Caki2 (cell line): Measurements from ENCODE around the gene MEGF10. TPM values are rescaled to one million over a fixed set of nuclear protein-coding genes. Genes with fewer than 3 reads are reported as not detected.
"Not testable (repeated sequence)": the region's sequence is repeated elsewhere in the genome, so short reads cannot be mapped to it uniquely, and the experiment has no call there.

ENCODE experiments used
- DNase-seq: peaks from one replicate; pipeline ENCODE4 v3.0.0-alpha.2; 2015; ENCODE audit warnings: low read depth
- in situ Hi-C: cut with HindIII; loops from 2 replicates; pipeline ENCODE4 v1.10.0; 2016; ENCODE audit warnings: low sequenced_read_pairs, low pct_unique_long_range_greater_than_20kb, mixed read lengths
- total RNA-seq: library from RNA; depleted of rRNA; stranded (reverse); fragments of >200 nt; shearing (Covaris generic); gene quantifications from 2 replicates; pipeline ENCODE4 v1.2.3, GENCODE V29; 2014; ENCODE audit warnings: low replicate concordance

Gene MEGF10
- total RNA-seq, 1 experiment from 2014 or later: not detected

DNA sequence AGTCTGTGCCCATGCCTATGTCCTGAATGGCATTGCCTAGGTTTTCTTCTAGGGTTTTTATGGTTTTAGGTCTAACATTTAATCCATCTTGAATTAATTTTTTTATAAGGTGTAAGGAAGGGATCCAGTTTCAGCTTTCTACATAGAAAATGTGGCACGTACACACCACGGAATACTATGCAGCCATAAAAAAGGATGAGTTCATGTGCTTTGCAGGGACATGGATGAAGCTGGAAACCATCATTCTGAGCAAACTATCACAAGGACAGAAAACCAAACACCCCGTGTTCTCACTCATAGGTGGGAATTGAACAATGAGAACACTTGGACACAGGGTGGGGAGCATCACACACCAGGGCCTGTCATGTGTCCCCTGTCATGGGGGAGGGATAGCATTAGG, 26.8 kb downstream of the MEGF10 start:
- in situ Hi-C loops, DNase-seq: not testable (repeated sequence)

DNA sequence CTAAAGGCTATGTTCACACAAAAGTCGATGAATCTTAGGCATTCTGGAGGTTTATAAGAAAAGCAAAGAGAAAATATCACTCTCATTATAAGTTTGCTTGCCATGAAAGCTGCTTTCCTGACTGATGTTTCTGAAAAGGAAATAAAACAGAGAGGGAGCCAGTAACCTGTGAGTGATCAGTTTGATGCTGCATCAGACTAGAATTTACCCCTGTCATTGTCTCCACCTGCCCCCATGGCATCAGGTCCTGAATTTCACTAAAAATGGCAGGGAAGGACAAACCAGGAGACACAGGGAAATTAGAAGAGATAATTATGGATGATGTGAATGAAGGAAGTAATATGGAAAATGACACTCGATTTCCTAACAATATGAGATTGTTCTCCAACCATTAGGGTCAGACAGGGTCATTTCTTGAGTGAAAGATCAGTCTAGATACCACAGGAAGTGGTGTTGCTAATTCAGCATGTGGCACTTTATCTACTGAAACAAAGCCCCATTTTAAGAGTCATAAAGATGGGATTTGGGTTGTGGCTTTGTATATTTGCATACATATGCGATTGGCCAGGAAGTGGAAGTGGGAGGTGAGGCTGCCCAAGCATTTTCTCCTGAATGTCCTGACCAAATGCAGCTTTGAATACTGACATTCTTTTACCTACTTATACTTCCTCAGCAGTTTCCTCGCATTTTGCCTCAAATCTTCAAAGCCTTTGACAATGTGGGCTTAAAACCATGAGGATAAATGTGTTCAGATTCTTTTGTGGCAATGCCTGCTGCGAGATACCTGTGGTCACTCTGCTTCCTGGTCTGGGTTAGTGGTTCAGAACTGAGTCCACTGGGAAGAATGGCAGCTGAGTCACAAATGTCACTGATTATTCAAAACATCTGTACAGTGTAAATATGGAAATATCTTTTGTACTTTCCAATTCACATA, 29.7 kb downstream of the MEGF10 start:
- no peak for DNase-seq
- in situ Hi-C loops: no loop called here

DNA sequence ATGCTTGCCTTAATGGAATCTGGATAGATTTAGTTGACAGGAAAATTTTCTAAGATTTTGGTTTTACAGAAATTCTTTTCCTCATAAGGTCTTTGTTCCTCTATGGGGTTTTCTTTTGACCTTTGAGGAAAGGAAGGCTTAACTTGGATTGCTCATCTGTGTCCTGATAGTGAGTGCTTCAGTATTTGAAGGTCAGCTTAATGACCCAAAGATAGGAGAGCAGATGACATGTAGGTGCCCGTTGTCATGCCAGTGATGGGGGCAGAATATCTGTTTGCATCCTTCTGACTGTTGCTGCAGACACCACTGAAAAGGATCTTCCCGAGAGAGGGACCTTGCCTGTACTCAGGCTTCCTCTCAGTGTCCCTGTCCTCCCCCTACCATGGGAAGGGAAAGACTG, 30.9 kb downstream of the MEGF10 start:
- in situ Hi-C loops: no loop called here
- DNase-seq: no peak

DNA sequence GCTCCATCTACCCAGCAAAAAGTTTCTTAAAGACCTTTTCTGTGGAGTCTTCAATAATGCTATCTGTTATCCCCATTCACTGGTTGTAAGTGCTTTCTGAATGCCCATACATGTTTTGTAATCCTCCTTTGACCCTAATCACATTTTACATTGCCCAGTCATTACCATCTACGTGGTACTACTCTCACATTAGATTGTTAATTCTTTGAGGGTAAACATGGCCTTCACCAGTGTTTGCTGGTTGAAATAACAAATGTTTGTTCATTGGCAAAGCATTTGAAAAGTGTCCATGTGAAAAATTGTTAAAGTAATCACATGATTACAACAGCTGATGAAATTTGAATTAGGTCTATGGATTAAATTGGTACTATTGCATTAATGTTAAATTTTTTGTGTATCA, 31.8 kb downstream of the MEGF10 start:
- DNase-seq: no peak
- in situ Hi-C loops: no loop called here

DNA sequence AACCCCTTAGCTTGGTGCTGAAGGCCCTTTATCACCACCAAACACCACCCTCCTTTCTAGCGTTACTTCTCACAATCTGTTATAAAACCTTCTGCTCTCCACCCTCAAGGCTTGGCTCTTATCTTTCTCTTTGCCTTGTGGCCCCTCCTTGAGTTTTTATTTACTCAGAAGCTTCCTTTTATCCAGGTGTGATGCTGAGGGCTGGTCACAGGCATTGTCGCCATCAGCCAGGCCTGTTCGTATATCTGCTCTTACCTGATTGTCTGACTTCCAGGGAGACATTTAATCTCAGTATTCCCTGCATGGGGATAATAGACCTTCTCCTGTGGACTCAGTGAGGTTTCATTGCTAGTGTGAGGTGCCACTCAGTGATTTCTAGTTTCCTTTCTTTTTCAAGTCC, 34.2 kb downstream of the MEGF10 start:
- in situ Hi-C loops: no loop called here

DNA sequence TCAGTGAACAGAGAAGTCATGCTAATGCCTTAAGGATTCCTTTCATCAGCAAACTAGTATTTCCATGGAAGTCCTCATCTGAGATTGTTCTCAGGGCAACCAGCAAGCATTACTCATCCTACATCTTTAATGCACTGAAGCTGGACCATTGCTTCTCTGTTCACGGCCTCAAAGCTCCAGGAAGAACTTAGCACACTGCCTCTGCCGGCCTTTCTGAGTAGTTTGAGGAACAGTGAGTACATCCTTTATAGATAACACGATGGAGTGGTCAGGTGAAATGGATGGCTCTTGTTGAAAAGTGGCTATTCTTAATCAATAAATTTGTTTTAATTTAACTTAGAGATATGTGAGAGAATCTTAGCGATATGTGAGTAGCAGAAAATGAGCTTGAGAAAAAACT, 35.8 kb downstream of the MEGF10 start:
- in situ Hi-C loops: no loop called here
- no peak for DNase-seq

More for the DNA sequence above, 34.2 kb downstream of the MEGF10 start:
- DNase-seq: no peak

DNA sequence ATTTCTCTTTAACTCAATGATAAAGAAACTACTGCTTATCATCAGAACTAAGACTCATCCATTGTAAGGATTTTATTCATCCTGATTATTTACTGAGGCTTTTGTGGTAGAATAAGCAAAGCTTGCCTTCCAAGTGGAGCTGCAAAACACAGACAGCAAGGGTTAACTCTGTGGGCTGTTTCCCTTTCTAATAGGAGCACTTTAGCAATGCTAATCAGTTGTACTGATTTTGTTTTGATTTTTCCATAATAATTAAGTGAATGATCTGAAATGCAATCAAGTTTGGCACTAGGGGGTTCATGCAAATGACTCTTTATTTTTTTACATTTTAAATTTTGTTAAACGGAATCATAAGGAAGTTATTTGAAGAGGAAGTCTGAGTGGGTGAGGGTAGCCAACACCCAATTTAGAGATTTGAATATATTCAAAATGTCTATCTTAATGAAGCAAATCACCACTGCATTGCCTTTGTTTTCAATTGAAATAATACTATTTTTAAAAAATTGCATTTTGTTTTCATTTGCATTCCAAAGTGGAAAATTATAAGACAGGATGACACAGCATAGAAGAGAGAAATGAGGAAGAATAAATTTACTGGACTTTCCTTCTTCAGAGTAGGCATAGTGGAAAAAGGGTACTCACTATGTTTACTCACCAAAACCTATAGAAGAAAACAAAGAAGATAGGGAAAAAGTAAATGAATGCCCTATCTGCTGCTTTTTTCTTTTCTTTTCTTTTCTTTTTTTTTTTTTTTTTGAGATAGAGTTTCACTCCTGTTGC, 36.6 kb downstream of the MEGF10 start:
- DNase-seq: no peak
- in situ Hi-C loops: no loop called here

DNA sequence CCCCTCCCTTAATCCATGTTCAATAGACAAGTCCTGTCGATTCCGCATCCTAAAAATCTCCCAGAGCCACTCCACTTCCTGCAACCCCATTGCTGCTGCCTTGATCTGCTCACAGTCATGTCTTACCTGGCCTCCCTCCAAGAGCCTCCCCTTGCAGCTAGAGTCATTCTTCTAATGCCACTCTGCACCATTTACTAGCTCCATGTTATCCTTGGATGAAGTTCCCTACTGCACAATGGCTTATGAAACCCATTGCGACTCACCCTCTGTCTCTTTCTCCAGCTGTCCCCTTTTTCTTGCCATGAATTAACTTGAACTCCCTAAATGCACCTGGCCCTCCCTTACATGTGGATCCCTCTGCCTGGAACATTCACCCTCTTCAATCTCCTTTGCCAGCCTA, 39.5 kb downstream of the MEGF10 start:
- in situ Hi-C loops: no loop called here
- no peak for DNase-seq

DNA sequence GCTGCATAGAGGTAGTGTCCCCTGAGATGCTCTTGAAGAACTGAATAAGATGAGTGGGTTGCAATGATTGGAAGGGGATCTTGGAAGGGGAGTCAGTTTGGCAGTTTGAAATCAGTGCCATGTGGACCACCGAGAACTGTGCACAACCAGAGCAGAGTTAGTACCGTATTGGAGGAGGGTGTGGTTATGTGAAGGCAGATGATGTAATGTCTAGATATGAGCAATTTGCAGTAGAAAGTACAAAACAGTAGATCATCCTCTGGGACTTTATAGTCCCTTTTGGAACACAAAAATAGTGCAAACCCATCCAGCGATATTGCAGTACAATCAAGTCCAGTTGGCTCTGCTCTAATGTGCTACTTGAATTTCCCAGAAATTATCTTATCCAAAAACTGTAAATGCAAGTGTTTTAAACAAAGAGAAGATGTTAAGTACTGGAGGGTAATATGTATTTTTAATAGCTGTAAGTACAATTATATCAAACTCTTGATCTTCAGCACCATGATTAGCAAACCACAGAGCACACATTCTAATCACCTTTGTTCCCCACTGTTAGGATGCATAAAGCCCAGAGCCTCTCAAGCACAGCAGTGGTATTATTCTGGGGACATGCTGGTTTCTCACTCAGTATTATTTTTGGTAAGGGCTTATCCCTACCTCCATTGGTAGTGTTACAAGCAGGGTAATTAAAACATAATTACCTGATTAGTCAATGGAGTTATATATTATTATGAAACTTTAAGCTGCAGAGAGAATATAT, 41.5 kb downstream of the MEGF10 start:
- no peak for DNase-seq
- in situ Hi-C loops: no loop called here

DNA sequence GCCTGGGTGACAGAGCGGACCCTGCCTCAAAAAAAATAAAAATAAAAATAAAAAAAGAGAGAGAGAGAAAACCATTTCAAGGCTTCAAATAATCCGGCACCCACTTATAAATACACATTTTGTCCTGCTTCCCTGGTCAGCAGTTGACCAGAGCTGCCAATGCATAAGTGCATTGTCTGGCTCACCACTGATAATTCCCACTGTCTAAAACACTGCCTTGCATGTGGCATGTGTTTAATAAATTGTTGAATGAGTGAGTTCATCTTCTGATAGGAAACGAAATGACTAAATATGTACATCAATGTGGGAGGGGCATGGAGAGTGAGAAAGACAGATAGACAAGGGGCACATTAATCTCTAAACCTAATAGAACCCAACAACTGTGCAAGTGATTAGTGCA, 42.9 kb downstream of the MEGF10 start:
- in situ Hi-C loops: no loop called here
- DNase-seq: no peak

DNA sequence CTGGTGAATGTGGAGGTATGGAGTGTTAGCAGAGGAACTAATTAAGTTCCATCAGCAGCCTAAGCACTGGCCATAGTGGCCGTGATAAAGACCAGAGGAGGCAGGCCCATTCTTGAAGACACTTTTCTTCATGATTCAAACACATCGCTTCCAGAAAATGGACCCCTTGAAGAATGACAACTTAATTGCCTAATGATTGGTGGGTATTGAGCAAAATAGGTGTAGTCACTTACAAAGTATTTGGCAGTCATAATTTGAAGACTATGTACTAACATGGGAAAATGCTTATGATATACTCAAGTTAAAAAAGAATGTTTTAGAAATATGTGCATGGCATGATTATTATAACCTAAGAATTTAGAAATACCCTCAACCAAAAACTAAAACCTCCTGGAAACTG, 44.8 kb downstream of the MEGF10 start:
- in situ Hi-C loops: no loop called here
- DNase-seq: no peak

DNA sequence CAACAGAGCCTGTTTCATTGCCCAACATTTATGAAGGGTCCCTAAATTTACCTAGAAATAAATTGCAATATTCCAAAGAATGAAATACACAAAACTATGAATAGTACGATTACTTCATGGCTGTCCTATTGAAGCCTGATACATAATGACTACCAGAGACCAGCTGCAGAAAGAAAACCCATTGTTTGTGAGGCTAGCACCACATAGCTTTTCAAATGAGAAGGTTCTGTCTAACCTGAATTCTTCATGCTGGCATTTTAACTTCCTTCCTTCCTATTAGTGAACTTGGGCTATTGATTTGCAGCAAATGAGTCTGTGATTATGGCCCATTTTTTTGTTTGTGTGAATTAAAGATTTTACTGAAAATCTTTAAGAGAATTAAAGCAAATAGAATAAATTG, 47.3 kb downstream of the MEGF10 start:
- no peak for DNase-seq
- in situ Hi-C loops: no loop called here

DNA sequence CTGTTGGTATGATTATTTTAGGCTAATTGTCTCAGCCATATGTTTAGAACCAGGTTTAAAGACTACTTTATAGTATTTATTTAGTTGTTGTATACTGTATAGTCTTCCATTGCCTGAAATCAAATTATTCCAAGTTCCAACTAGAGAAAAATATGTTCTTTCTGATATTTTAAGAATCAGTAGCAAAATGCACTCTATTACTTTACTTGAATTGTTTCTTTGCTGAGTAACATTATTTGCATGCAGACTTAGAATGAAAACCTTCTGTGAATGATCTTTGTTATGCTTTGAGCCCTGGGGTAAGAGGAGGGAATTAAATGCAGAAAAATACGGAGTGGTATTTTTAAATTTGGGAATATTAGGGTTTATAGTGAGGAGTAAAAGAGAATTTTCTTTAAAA, 47.9 kb downstream of the MEGF10 start:
- in situ Hi-C loops: no loop called here
- no peak for DNase-seq

DNA sequence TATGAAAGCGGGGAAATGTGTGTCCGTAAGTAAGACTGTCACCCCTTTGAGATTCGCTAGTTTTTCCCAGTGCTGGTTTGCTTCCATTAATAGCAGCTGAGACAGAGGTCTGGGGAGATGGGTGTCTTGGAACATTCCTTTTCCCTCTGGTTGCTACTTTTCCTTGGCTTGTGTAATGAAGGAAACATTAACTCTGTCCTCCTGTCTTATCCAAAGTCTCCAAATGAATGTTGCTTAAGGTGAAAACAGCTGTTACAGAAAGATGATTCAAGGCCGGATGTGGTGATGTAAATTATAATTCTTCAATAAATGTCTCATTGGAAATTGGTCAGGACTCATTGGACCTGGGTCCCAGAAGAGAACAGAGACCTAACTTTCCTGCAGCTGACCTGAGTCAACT, 50.0 kb downstream of the MEGF10 start:
- in situ Hi-C loops: no loop called here

DNA sequence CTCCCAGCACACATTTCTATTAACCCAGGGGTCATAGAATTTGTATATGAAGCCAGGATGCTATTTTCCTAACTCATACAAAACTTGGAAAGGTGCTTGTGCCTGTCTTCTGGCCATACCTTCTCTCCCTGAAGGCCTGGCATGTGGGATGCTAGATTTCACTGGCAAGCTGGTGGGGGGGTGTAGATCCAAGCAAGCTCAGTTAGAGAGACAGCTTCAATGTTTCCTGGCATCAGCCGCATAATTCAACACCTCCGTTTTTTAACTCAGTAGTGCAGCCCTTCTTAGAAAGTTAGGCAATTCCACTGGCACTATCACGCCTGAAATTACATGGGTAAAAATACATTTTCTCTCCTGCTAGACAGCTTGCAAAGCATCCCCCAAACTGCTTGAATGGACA, 51.8 kb downstream of the MEGF10 start:
- in situ Hi-C loops: no loop called here
- DNase-seq: no peak

More for the DNA sequence above, 50.0 kb downstream of the MEGF10 start:
- DNase-seq: no peak

DNA sequence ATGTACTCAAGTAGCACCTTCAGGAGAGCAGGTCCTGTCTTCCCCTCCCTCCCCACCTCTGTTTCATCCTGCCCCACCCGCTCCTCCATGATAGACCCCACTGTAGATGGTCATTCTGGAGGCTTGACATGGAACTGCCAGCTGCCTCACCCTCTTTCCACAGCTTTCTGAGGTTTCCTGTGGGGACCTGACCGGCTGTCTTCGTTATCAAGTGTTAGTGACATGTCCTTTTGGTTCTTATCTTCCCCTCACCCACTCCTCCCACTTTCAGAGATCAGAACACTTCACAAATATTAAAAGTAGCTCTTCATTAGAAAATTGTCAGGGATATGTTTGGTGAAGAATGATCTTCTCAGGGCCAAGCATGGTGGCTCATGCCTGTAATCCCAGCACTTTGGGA, 52.7 kb downstream of the MEGF10 start:
- no peak for DNase-seq
- in situ Hi-C loops: no loop called here

DNA sequence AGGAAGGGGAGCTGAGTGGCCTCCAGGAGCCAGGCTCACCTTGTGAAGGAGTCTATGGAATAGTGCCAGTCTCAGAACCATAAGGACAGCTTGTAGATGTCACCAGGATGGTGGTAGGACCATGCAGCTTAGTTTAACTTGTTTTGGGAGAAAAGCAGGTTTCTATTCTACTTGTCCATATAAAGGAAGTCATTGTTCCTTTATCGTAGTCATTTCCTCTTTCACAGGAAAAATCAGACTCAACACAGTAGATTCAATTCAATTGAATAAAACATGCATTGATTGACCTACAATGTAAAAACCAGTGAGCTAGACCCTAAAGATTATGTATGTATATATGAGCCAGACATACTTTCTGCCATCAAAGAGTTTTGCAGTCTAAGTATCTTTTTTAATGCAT, 53.3 kb downstream of the MEGF10 start:
- in situ Hi-C loops: no loop called here
- no peak for DNase-seq

DNA sequence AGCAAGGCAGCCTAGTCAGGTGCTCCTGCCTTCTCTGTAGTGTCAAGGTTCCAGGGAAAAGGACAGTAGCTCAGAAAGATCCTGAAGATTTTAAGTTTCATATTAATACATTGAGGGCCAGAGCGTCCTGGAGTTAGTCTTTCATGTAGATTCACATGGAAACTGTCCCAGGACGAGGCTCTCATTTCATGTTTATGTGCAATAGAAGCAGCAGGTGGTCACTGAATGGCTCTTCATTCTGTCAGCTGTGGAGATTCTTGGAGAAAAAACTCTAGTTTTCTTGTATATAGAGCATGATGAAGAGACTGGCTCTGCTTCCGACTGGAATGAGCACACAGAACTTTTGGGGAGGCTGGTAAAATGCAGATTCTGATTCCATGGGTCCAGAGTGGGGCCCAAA, 54.3 kb downstream of the MEGF10 start:
- in situ Hi-C loops: no loop called here
- no peak for DNase-seq

DNA sequence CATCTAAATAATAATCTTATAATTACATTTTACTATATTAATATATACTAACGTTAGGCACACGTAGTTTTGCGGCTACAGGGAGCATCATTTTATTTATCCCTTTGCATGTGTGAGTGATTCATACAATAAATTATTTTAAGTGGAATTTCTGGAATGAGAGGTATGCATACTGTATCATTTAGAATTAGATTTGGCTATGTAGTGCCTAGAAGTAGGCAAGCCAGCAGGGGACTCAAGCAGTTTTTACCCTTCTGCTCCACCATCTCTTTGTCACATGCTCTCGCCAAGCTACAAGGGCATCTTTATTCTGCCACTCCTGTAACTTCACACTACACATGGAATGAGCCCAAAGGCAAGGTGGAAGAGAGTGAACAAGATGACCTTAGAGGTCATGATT, 60.8 kb downstream of the MEGF10 start:
- DNase-seq: peak; percentile 20
- in situ Hi-C loops: no loop called here
